Midbrain (tissue), 1 donor: ENCODE data around the gene AHCYL1.

Source experiments
- DNase-seq: peaks from one replicate; lab custom pipeline; 2025; lab: John Stamatoyannopoulos, UW

AHCYL1 gene

DNA sequence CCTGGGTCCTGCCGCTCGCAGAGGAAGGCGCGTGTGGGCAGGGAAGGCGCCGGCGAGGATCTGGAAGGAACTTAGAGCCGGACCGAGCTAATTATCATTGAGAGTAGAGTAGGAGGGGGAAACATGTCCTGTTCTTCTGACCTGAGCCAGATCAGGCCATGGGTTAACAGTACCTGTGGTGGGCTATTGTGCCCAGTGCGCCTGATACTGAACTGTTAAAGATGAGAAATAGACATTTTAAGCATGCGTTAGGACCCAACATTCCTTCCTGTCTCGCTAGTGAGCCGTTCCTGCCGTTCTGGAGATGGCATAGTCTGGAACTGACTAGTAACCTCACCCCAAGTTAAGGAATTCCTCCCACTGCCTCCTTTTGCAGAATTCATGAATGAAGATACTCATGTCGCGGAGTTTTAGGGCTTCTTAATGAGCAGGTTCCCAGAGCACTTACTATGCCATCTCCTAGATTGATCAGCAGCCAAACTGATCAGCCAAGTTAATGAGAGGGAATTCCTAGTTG, 50.7 kb downstream of the AHCYL1 start:
- DNase-seq: no peak

DNA sequence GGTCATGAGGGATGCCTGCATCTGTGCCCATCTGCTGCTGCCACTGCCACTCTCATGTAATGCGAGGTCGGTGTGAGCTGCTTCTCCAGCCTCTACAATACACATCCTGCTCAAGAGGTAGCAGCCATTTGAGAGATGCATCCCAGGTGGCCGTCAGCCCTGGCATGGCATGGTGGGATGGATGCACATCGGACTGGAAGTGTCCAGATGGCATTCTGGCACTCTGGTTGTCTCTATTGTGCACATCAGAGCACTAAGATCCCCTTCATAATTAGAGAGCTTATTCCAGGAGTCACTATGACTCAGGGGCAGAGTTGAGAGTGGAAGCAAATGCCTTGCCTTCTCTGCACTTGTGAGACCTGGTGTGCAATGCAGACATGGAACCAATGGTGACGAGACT, 53.7 kb downstream of the AHCYL1 start:
- DNase-seq: no peak

DNA sequence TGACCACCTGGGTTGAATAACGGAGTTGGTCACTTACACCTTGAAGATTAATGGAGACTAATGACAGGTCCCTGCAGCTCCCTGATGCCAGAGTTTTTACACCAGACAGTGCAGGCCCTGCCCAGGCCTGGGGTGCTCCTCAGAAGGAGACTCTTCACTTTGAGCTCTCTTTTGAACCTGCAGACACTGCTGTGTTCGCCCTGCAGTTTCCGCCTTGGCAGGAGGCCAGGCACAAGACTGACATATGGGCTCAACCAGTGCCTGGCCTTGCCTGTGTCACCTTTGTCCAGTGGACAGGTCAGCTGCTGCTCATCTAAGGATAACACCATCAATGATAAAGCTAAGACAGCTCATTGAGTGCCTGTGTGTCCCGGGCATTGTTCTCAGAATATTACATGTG, 55.1 kb downstream of the AHCYL1 start:
- no peak for DNase-seq

DNA sequence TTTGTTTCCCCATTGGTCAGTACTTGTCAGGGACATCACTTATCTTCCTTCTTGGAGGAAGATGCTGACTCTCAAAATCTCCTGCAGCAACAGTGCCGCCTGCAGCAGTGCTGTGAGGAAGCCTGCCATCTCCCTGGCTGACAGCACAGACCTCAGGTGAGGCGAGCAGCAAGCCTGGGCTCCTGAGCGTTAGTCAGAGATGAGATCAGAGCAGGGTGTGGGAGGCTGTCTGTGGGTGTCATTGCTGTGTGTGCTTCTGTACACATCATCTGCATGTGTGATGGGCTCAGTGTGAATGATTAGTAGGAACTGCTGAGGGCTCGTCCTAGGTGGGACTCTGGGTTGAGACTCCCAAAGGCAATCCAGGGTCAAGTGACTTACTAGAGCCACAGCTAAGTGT, 56.0 kb downstream of the AHCYL1 start:
- no peak for DNase-seq

DNA sequence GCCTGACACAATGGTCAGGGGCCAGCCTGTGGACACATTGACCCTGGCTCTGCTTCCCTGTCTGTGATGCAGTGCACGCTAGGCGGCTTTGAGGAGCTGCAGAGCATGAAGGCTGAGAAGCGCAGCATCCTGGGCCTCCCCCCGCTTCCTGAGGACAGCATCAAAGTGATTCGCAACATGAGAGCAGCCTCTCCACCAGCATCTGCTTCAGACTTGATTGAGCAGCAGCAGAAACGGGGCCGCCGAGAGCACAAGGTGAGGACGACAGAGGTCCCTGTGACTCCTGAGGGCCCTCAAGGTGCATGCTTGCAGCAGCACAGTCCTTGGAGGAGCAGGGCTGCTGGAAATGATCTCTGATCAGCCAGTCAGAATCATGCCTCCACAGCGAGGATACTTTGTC, 58.5 kb downstream of the AHCYL1 start:
- DNase-seq: no peak

DNA sequence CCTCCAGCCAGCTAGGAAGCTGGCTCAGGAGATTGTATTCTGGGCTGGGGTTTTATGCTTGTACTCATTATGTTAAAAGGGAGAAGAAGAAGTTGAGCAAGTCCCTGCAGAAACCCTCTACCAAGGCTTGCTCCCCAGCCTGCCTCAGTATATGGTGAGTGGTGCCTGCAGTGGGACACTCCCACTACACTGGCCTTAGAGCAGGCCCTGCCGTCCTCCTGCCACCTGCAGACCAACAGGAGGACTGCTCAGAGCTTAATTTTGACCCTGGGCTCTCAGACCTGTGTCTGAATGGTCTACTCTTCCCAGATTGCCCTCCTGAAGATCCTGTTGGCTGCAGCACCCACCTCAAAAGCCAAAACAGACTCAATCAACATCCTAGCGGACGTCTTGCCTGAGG, 62.9 kb downstream of the AHCYL1 start:
- DNase-seq: no peak

DNA sequence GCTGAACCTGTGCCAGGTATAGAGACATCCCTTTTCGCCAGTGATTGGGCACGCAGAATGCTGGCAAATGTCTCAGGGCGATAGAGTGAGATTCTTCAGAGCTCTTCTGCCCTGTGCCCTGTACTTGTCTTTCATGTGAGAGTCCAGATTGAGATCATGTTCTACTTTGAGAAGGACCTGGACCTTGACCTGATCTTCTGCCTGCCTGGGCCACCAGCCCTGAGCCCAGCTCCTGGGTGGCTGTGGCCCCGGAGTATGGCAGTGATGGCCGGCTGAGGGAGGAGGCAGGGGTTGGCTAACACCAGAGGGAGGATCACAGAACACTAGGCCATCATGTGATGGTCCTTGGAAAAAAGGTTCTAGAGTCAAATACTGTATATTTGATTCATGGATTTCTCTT, 63.7 kb downstream of the AHCYL1 start:
- no peak for DNase-seq

DNA sequence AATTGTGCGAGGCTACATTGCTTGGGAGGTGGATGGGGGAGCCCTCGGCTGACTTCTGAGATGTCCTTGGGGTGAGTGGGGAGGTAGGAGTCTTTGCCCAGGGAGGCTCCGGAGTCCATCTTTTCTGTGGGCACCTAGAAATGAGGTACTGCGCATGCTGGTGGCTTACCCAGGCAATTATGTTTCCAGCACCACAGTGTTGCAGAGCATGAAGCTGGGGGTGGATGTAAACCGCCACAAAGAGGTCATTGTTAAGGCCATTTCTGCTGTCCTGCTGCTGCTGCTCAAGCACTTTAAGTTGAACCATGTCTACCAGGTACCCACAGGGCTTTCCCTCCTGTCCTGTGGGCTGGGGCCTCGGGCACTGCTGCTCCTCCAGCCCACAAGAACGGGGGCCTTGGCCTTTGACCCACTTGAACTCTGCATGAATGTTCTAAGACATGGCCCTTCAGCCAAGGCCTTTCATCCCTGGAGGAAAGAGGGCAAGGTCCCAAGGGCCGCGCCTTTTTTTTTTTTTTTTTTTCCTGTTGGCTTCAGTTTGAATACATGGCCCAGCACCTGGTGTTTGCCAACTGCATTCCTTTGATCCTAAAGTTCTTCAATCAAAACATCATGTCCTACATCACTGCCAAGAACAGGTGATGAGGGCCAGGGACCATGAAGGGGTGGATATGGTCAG, 64.5 kb downstream of the AHCYL1 start:
- DNase-seq: peak; percentile 49

DNA sequence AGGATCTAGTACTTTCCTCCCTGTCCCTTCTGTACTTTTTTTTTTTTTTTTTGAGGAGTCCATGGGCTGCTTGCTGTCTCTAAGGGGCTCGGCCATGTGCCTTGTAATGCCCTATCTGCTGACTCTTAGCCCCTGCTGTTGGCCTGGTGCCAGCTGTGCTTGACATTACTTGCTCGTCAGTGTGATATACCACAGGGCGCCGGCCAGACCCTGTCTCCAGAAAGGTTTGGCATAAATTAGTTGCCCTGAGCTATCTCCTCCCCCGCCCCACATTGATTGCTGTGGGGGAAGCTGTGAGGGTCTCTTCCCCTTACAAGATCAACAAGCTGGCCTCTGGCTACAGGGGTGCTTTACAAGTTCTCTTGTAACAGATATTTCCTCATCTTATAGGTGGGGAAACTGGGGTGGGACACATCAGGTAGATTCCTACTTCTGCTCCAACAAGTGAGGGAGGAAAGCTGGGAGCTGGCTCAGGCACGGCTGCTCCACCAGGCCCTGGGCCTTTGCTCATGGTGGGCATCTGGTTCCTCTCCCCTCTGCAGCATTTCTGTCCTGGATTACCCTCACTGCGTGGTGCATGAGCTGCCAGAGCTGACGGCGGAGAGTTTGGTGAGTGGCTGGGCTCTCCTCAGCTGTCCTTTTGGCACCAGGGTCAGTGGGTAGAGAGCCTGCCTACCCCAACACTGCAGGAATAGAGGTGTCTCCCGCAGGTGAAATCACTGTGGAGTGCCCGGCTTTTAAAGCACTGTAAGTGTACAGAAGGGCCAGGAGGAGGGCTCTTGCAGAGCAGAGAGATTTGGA, 65.4 kb downstream of the AHCYL1 start:
- no peak for DNase-seq

DNA sequence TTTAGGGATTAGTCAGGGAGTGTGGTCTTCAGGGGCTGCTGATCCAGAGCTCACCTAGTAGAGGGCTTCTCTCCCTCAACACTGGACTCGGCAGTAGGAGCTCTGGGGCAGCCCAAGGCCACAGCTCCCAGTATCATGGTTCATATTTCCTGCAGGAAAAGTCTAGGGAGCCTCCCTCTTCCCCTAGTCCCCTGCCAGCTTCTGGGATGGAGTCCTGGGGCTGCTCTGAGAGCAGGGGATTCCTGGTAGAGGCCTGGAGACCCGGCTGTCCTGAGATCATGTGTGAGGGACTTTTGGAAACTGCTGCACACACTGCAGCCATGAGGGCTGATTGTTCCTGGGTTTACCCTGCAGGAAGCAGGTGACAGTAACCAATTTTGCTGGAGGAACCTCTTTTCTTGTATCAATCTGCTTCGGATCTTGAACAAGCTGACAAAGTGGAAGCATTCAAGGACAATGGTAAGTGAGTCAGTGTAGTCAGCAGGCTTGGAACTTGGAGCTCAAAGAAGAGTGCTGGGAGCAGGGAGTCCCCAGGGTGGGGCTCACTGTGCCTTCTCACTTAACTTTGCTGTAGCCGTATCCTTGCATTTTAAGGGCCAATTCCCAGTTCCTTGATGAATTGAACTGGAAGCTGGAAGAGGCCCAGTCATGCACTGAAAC, 66.2 kb downstream of the AHCYL1 start:
- DNase-seq: no peak

DNA sequence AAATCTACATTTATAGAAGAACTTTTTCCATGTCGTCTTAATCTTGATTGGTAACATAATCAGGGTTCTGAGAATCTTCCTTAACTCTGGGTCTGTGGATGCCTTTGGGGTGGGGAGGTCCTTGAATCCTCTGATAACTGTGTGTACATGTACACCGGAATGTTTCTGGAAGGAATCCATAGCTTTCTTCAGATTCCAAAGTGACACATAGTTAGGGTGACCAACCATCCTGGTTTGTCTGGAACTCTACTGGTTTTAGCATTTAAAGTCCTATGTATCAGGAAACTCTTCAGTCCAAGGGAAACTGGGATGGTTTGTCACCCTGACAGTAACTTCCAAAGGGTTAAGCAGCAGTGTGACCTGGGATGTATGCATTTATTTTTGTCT, 66.7 kb downstream of the AHCYL1 start:
- DNase-seq: no peak

DNA sequence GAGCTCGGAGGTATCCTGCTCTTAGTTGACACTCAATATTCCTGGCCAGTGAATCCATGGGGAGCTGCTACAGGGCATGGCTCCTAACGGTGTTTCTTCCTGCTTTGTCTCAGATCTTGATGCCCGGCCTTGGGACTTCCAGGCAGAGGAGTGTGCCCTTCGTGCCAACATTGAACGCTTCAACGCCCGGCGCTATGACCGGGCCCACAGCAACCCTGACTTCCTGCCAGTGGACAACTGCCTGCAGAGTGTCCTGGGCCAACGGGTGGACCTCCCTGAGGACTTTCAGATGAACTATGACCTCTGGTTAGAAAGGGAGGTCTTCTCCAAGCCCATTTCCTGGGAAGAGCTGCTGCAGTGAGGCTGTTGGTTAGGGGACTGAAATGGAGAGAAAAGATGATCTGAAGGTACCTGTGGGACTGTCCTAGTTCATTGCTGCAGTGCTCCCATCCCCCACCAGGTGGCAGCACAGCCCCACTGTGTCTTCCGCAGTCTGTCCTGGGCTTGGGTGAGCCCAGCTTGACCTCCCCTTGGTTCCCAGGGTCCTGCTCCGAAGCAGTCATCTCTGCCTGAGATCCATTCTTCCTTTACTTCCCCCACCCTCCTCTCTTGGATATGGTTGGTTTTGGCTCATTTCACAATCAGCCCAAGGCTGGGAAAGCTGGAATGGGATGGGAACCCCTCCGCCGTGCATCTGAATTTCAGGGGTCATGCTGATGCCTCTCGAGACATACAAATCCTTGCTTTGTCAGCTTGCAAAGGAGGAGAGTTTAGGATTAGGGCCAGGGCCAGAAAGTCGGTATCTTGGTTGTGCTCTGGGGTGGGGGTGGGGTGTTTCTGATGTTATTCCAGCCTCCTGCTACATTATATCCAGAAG, 69.2 kb downstream of the AHCYL1 start:
- DNase-seq: peak; percentile 61

DNA sequence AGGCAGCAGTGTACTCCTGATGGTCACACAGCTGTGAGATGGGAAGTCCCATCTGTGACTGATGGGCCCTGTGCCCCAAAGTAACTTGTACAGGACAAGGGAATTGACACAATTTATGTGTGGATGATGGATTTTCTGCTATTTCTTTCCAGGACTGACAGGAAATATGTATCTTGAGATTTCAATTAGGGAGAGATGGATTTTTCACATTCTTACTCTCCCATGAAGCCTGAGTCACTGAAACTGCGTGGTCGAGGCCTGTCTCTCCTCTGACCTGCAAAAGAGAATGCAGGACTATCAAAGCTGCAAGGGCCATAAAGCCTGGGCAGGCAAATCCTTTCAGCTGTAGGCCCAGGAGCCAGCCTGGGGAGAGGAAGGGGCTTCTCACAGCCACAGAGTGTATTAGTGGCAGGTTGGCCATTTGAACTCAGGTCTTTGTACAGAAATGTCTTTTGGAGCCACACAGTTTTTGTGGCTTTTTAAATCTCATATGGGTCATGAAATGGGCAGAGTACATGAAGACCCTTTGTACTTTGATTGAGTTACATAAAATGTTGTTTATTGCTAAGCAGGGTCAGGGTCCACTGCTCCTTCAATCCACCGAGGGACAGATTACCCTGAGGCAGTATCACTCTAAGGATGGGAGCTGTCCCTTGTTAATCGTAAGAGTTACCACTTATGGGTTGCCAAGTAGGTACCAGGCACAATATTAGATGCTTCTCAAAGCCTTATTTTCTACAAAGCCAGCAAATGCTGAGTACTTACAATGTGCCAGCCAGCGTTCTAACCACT, 71.1 kb downstream of the AHCYL1 start:
- DNase-seq: no peak

DNA sequence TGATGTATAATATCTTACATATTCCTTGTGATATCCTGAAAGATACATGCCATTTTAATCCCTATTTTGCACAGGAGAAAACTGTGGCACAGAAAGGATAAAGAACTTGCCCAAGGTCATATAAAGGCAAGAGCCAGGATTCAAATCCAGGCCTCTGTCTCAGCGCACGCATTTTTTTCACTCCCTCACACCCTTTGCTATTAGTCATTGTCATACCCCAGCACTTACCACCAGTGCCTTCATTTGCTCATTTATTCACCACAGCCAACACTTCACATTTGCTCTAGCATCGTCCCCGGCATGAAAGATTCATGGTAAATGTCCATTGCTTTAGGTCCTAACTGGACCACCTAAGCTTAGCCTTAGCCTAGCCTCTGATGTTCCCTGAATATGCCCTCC, 71.7 kb downstream of the AHCYL1 start:
- DNase-seq: no peak

DNA sequence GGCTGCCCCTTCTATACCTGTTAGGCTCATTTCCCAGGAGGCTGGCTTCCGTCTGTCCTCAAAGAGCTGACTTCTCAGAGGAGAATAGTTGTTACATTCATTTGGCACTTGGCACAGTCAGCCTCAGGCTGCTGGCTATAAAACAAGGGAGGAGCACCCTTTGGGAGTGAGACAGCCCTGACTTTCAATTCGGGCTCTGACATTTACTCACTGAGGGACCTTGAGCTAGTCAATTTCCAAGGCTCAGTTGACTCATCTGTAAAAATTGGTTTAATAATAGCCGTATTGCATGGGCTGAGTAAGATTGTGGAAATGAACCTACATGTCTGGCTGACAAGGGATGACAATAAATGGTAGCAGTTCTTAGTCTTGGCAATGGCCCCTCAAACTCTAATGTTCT, 72.2 kb downstream of the AHCYL1 start:
- no peak for DNase-seq

DNA sequence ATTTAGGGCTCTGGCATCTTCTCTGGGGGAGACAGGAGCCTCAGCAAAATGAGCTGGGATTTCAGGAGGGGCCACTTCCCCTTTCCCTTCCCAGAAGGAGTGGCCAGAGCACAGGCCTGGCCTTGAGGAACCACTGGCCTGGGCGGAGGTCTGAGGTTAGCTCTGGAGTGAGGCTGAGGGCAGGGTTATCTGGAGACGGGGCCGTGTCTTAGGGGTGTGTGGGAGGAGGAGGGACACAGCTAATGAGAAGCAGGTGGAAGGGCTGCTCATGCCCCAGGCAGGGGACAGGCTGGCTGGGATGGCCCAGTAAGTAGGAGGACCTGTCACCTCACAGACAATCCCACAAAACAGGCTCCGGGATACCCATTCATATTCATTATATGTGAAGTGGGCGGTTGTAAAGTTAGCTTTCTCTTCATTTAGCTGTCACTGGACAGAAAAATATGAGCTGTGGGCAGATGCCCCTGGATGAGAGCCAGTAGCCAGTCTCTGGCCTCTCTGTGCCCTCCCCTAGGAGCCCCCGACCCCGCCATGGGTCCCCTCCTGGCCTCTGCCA, 73.5 kb downstream of the AHCYL1 start:
- no peak for DNase-seq

DNA sequence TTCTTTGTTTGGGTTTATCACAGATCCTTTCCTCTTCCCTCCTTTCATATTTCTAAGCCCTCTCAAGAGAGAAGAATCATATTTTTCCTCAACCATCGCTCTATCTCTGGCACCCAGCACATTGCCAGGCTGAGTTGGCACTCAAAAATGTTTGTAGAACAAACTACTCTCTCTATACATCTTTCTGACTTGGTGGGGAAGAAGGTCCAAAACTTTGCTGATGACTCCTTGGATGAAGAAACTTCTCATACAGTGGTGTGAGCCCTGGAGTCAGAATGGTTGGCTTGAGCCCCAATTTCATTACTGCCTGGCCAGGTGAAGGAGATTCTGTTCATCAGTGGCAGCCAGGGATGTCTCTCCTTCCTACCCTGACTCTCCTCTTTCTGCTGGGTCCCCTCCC, 74.0 kb downstream of the AHCYL1 start:
- no peak for DNase-seq

DNA sequence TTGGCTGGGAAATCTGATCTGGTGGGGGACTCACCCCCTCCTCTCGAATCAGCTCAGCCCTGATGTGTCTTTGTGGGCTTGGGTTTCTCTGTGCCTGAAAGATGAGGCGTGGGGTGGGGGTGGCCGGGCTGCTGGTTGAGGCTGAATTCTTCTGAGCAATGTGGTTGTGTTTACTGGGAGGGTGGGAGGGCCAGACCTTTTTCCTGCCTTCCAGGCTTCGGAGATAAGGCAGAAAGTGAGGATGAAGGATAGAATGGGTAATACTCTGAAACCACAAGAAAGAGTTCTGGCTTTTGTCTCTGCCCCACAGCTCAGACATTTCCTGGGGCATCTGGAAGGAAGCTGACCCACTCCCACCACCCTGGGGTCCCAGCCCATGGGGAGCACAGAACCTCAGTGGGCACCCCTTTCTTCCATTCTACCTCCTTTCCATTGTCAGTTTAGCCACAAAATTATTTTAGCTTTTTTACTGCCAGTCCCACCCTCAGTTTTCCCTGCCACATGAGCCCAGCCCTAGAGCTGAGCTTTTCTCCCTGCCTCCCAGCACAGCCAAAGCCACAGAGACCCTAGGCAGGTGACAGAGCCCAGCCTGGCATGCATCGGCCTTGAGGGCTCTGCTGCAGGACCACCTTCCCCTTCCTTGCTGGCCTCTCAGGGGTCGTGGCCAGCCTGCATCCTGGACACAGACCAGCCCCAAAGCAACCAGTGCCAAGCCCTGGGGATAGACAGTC, 74.7 kb downstream of the AHCYL1 start:
- no peak for DNase-seq

DNA sequence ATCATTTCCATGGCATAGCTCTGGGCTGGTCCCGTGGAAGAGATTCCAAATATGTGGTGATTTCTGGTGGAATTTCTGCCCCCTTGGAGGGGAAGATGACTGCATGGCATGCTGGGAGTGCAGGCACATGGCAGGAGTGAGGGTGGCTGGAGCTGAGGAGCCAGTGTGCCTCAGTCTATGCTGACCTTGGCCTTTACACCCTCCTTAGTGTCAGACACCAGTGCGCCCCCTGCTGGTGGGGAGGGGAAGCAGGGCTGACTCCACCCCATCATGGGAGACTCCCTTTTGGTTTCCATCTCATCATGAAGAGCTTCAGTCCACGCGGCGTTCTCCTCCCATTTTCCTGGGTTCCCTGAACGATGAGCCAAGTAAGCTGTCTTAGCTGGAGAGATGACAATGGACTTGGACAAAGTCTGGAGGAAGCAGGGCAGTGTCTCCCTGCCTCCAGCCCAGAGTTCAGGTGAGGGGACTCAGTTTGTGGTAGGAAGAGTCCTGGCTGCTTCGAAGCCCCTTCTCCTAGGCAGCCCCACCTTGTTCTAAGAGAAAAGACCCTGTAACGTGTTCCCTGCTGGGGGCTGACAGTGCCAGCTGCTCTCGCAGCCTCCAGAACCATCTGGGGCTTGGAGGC, 75.6 kb downstream of the AHCYL1 start:
- DNase-seq: no peak

DNA sequence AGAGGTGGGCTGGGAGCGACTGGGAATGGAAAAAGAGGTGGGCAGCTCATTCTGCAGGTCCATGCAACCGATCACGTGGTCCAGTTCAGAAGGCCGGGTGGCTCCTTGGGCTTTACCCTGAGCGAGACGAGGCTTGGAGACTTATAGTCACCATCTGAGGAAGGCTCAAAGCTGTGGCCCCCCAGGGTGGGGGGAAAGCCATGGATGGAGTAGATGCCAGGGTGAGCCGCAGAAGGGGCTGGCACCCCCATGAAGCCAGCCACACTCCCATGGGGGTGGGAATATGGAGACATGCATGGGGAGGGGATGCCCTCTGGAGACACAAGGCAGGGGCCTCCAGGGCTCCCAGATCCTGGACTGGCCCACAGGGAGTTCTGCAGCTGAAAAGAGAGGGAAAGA, 76.1 kb downstream of the AHCYL1 start:
- no peak for DNase-seq
